Activated T-helper 1 cell treated with anti-CD3 and anti-CD28 coated beads, Interleukin-12 subunit alpha, Interleukin-12 subunit beta, Interleukin-2, Interleukin-4 antibody, amounts not matched to agents 30 ng/mL and 10 ng/mL and 1 ng/mL, durations not matched to agents 14 hours and 24 hours and 36 hours (primary cell): ENCODE results near the gene ATAD1. TPM values are rescaled to one million over a fixed set of nuclear protein-coding genes. Genes with fewer than 3 reads are reported as not detected.
"Not testable (repeated sequence)": the region's sequence is repeated elsewhere in the genome, so short reads cannot be mapped to it uniquely, and the experiment has no call there.

Experiments
- DNase-seq: peaks from one replicate; pipeline ENCODE4 v3.0.0; 2021; ENCODE audit warnings: low spot score
- H3K27ac Mint-ChIP-seq: one replicate; pipeline ENCODE4 v1.8.0; 2021; ENCODE audit warnings: mild to moderate bottlenecking, mixed read lengths
- H3K27me3 Mint-ChIP-seq: one replicate; pipeline ENCODE4 v1.8.0; 2022; ENCODE audit warnings: mild to moderate bottlenecking, moderate library complexity, mixed read lengths; ENCODE audit not compliant: insufficient read depth
- H3K36me3 Mint-ChIP-seq: one replicate; pipeline ENCODE4 v1.8.0; 2021; ENCODE audit warnings: low read depth, mixed read lengths
- H3K4me1 Mint-ChIP-seq: one replicate; pipeline ENCODE4 v1.8.0; 2021; ENCODE audit warnings: low read depth, mixed read lengths
- H3K4me3 Mint-ChIP-seq: one replicate; pipeline ENCODE4 v1.8.0; 2021; ENCODE audit warnings: mild to moderate bottlenecking, moderate library complexity, mixed read lengths
- H3K9me3 Mint-ChIP-seq: one replicate; pipeline ENCODE4 v1.8.0; 2021; ENCODE audit warnings: mixed read lengths
- intact Hi-C: fragments of 100-400 bp; cut with micrococcal nuclease; formaldehyde crosslinking; loops from one replicate; pipeline ENCODE4 v1.15.1; 2024
- total RNA-seq: library from RNA; stranded (reverse); gene quantifications from 2 replicates; pipeline ENCODE4 v1.2.3, GENCODE V29; 2022

Gene ATAD1
- total RNA-seq, 1 donor from 2014 or later: 50.1 TPM

- H3K27me3 Mint-ChIP-seq: no peaks in the 10 kb centered on the region
- no peak for DNase-seq
- intact Hi-C loops: no loop called here
- H3K4me1 Mint-ChIP-seq: peaks cover 40% of the 10 kb centered on the region
- H3K9me3 Mint-ChIP-seq: no peaks in the 10 kb centered on the region
- peak overlapping the region; percentile 98 for H3K27ac Mint-ChIP-seq
- H3K4me3 Mint-ChIP-seq: peak overlapping the region; percentile 93
- H3K36me3 Mint-ChIP-seq: peaks cover 12% of the 10 kb centered on the region
Measured at GRCh38 chr10:87816898-87817608, 973 bp downstream of the ATAD1 start.

GRCh38 chr10:87816163-87816897, 1.7 kb downstream of the ATAD1 start:
- no peak for DNase-seq
- H3K27ac Mint-ChIP-seq: no peak overlapping the region
- peaks cover 19% of the 10 kb centered on the region for H3K36me3 Mint-ChIP-seq
- H3K27me3 Mint-ChIP-seq: no peaks in the 10 kb centered on the region
- peak overlapping the region; percentile 93 for H3K4me3 Mint-ChIP-seq
- intact Hi-C loops: no loop called here
- peaks cover 44% of the 10 kb centered on the region for H3K4me1 Mint-ChIP-seq
- no peaks in the 10 kb centered on the region for H3K9me3 Mint-ChIP-seq

GRCh38 chr10:87804939-87805569, 13.0 kb downstream of the ATAD1 start:
- Mint-ChIP-seq H3K36me3 (peaks cover 69% of the 10 kb centered on the region), H3K4me3 (no peak overlapping the region), H3K4me1 (peaks cover 30% of the 10 kb centered on the region), H3K27me3 (no peaks in the 10 kb centered on the region), H3K9me3 (peaks cover 39% of the 10 kb centered on the region), H3K27ac (peak overlapping the region; percentile 10)
- DNase-seq: no peak
- intact Hi-C loops: no loop called here

GRCh38 chr10:87803831-87804230, 14.2 kb downstream of the ATAD1 start:
- Mint-ChIP-seq H3K9me3 (peaks cover 39% of the 10 kb centered on the region), H3K27me3 (no peaks in the 10 kb centered on the region), H3K4me3 (no peak overlapping the region), H3K27ac (no peak overlapping the region), H3K4me1 (peaks cover 34% of the 10 kb centered on the region), H3K36me3 (peaks cover 71% of the 10 kb centered on the region)
- intact Hi-C loops: no loop called here
- no peak for DNase-seq

GRCh38 chr10:87803328-87803727, 14.7 kb downstream of the ATAD1 start:
- H3K4me3 Mint-ChIP-seq: no peak overlapping the region
- no peak for DNase-seq
- H3K9me3 Mint-ChIP-seq: peaks cover 39% of the 10 kb centered on the region
- no peaks in the 10 kb centered on the region for H3K27me3 Mint-ChIP-seq
- H3K4me1 Mint-ChIP-seq: peaks cover 39% of the 10 kb centered on the region
- intact Hi-C loops: no loop called here
- no peak overlapping the region for H3K27ac Mint-ChIP-seq
- peaks cover 75% of the 10 kb centered on the region for H3K36me3 Mint-ChIP-seq

GRCh38 chr10:87801813-87802435, 16.1 kb downstream of the ATAD1 start:
- Mint-ChIP-seq H3K36me3 (peaks cover 73% of the 10 kb centered on the region), H3K9me3 (peaks cover 39% of the 10 kb centered on the region), H3K4me1 (peaks cover 41% of the 10 kb centered on the region)
- DNase-seq, H3K27ac Mint-ChIP-seq, intact Hi-C loops, H3K4me3 Mint-ChIP-seq, H3K27me3 Mint-ChIP-seq: not testable (repeated sequence)

GRCh38 chr10:87799860-87800259, 18.2 kb downstream of the ATAD1 start:
- intact Hi-C loops: no loop called here
- Mint-ChIP-seq H3K9me3 (peaks cover 27% of the 10 kb centered on the region), H3K27ac (no peak overlapping the region), H3K36me3 (peaks cover 58% of the 10 kb centered on the region), H3K4me3 (no peak overlapping the region), H3K27me3 (no peaks in the 10 kb centered on the region), H3K4me1 (peaks cover 21% of the 10 kb centered on the region)
- no peak for DNase-seq

GRCh38 chr10:87798082-87798481, 19.9 kb downstream of the ATAD1 start:
- no peak overlapping the region for H3K4me3 Mint-ChIP-seq
- H3K4me1 Mint-ChIP-seq: peaks cover 29% of the 10 kb centered on the region
- peaks cover 46% of the 10 kb centered on the region for H3K36me3 Mint-ChIP-seq

GRCh38 chr10:87794285-87794684, 23.7 kb downstream of the ATAD1 start:
- DNase-seq: no peak
- intact Hi-C loops: no loop called here
- Mint-ChIP-seq H3K4me1 (peaks cover 27% of the 10 kb centered on the region), H3K9me3 (no peaks in the 10 kb centered on the region), H3K27ac (no peak overlapping the region), H3K27me3 (no peaks in the 10 kb centered on the region), H3K36me3 (peaks cover 32% of the 10 kb centered on the region), H3K4me3 (no peak overlapping the region)

More at GRCh38 chr10:87798082-87798481, 19.9 kb downstream of the ATAD1 start:
- intact Hi-C loops: no loop called here
- Mint-ChIP-seq H3K9me3 (peaks cover 13% of the 10 kb centered on the region), H3K27ac (no peak overlapping the region), H3K27me3 (no peaks in the 10 kb centered on the region)
- DNase-seq: no peak

GRCh38 chr10:87790185-87790584, 27.8 kb downstream of the ATAD1 start:
- Mint-ChIP-seq H3K4me1 (peaks cover 13% of the 10 kb centered on the region), H3K36me3 (peaks cover 22% of the 10 kb centered on the region), H3K4me3 (no peak overlapping the region), H3K27ac (no peak overlapping the region), H3K27me3 (no peaks in the 10 kb centered on the region), H3K9me3 (no peaks in the 10 kb centered on the region)
- intact Hi-C loops: no loop called here
- no peak for DNase-seq

- H3K27me3 Mint-ChIP-seq: no peaks in the 10 kb centered on the region
- no peak overlapping the region for H3K4me3 Mint-ChIP-seq
- H3K9me3 Mint-ChIP-seq: no peaks in the 10 kb centered on the region
- H3K4me1 Mint-ChIP-seq: no peaks in the 10 kb centered on the region
- no peak for DNase-seq
- H3K36me3 Mint-ChIP-seq: peaks cover 28% of the 10 kb centered on the region
- no peak overlapping the region for H3K27ac Mint-ChIP-seq
- intact Hi-C loops: no loop called here
Measured at GRCh38 chr10:87786421-87786820, 31.6 kb downstream of the ATAD1 start.

- Mint-ChIP-seq H3K4me3 (no peak overlapping the region), H3K27me3 (no peaks in the 10 kb centered on the region), H3K36me3 (peaks cover 24% of the 10 kb centered on the region), H3K9me3 (no peaks in the 10 kb centered on the region), H3K4me1 (no peaks in the 10 kb centered on the region), H3K27ac (no peak overlapping the region)
- intact Hi-C loops: no loop called here
- DNase-seq: no peak
Measured at GRCh38 chr10:87782721-87783120, 35.3 kb downstream of the ATAD1 start.

GRCh38 chr10:87781545-87781944, 36.5 kb downstream of the ATAD1 start:
- Mint-ChIP-seq H3K4me3 (no peak overlapping the region), H3K9me3 (no peaks in the 10 kb centered on the region), H3K27me3 (no peaks in the 10 kb centered on the region), H3K27ac (no peak overlapping the region), H3K36me3 (peaks cover 30% of the 10 kb centered on the region), H3K4me1 (no peaks in the 10 kb centered on the region)
- DNase-seq: no peak
- intact Hi-C loops: no loop called here
